OCI-LY7 (cell line): ENCODE measurements around the gene PLOD1. TPM values are rescaled to one million over a fixed set of nuclear protein-coding genes. Genes with fewer than 3 reads are reported as not detected.

Source experiments
- BruUV-seq: library from RNA; stranded (reverse); fragments of 400-500 nt; replicated peaks from 2 replicates; lab custom pipeline; 2021; lab: Mats Ljungman, UMichigan
- CTCF ChIA-PET: fragments of 300-600 bp; sonication (Branson Sonifier 250); formaldehyde crosslinking; loops from one replicate; lab custom pipeline; 2022; ENCODE audit warnings: antibody characterized with exemption; ENCODE audit not compliant: unreplicated experiment; lab: Charles Lee
- POLR2A ChIA-PET: fragments of 300-600 bp; sonication (Branson Sonifier 250); formaldehyde crosslinking; loops from one replicate; lab custom pipeline; 2022; ENCODE audit warnings: antibody characterized with exemption; lab: Charles Lee
- DNase-seq: peaks from one replicate; pipeline ENCODE4 v3.0.0-alpha.2; 2015; ENCODE audit warnings: low spot score
- H2AFZ ChIP-seq: fragments of 200-600 bp; sonication (generic), shearing (Covaris generic); 2 replicates; pipeline ENCODE4 v1.6.1; 2014; ENCODE audit warnings: mild to moderate bottlenecking, antibody characterized with exemption, low read length, moderate library complexity
- H3K27ac ChIP-seq: fragments of 200-600 bp; sonication (generic); 2 replicates; pipeline ENCODE4 v1.5.1; 2014; ENCODE audit warnings: mixed run types, low read depth, mild to moderate bottlenecking, moderate library complexity, low read length, inconsistent platforms; ENCODE audit not compliant: poor library complexity, severe bottlenecking
- H3K36me3 ChIP-seq: fragments of 200-600 bp; sonication (generic); 2 replicates; pipeline ENCODE4 v1.6.1; 2014; ENCODE audit warnings: mild to moderate bottlenecking, antibody characterized with exemption, low read length, moderate library complexity, mixed read lengths; ENCODE audit not compliant: insufficient read depth
- H3K4me1 ChIP-seq: fragments of 200-600 bp; sonication (generic); 2 replicates; pipeline ENCODE4 v1.5.1; 2014; ENCODE audit warnings: mild to moderate bottlenecking, low read length; ENCODE audit not compliant: insufficient read depth, poor library complexity, severe bottlenecking
- H3K4me2 ChIP-seq: fragments of 200-600 bp; sonication (generic); 2 replicates; pipeline ENCODE4 v1.6.1; 2014; ENCODE audit warnings: mild to moderate bottlenecking, low read length
- H3K4me3 ChIP-seq: fragments of 200-600 bp; sonication (generic); 2 replicates; pipeline ENCODE4 v1.5.1; 2014; ENCODE audit warnings: mild to moderate bottlenecking, low read depth, low read length; ENCODE audit not compliant: poor library complexity, severe bottlenecking
- H3K79me2 ChIP-seq: fragments of 200-600 bp; sonication (generic); 2 replicates; pipeline ENCODE4 v1.6.1; 2016; ENCODE audit warnings: low read depth, mild to moderate bottlenecking, low read length, moderate library complexity, mixed read lengths; ENCODE audit not compliant: insufficient read depth
- H3K9me2 ChIP-seq: fragments of 200-600 bp; sonication (generic); 2 replicates; pipeline ENCODE4 v1.6.1; 2016; ENCODE audit warnings: mild to moderate bottlenecking, low read length, mixed read lengths; ENCODE audit not compliant: insufficient read depth
- H3K9me3 ChIP-seq: fragments of 200-600 bp; sonication (generic); 2 replicates; pipeline ENCODE4 v1.6.1; 2014; ENCODE audit warnings: mild to moderate bottlenecking, mixed run types, low read length, mixed read lengths
- H4K20me1 ChIP-seq: fragments of 200-600 bp; sonication (generic); 2 replicates; pipeline ENCODE4 v1.6.1; 2014; ENCODE audit warnings: mild to moderate bottlenecking, antibody characterized with exemption, low read length, moderate library complexity, mixed read lengths; ENCODE audit not compliant: insufficient read depth
- EZH2phosphoT487 ChIP-seq: fragments of 200-600 bp; sonication (generic); IDR thresholded peaks from 2 replicates; pipeline ENCODE4 v1.6.1; 2018; ENCODE audit warnings: low read depth, borderline replicate concordance, mild to moderate bottlenecking, mixed run types, antibody characterized with exemption, low read length, moderate library complexity, mixed read lengths
- intact Hi-C: fragments of 100-400 bp; cut with micrococcal nuclease; formaldehyde crosslinking; loops from one replicate; pipeline ENCODE4 v1.10.0; 2022; ENCODE audit not compliant: unreplicated experiment
- total RNA-seq, 2 experiments: library from RNA; depleted of rRNA in 1 of 2; stranded (reverse); fragments of >200 nt in 1 of 2; shearing (Covaris generic) in 1 of 2; gene quantifications; 2 replicates each; pipeline ENCODE4 v1.2.3, GENCODE V29; 2014 to 2022
- TF ChIP-seq, protein P1 (sequence below): fragments of 200-600 bp; sonication (generic); conservative IDR thresholded peaks from 2 replicates; pipeline ENCODE4 v1.5.1; 2014; ENCODE audit warnings: mild to moderate bottlenecking, antibody characterized with exemption, low read length, moderate library complexity, mixed read lengths

PLOD1 gene
- total RNA-seq, 2 experiments from 2014 or later = 11.3 to 11.7 TPM

DNA sequence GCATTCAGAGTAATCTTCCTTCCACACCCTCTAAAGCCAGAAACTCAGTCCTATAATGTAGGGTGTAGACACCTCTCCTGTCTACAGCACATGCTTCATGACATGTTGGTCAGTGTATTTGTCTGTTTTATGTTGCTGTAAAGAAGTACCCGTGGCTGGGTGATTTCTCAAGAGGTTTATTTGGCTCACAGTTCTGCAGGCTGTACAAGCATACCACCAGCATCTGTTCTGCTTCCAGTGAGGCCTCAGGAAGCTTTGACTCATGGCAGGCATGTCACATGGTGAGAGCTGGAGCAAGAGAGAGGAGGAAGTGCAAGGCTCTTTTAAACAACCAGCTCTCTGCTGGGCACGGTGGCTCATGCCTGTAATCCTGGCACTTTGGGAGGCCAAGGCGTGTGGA, 12.1 kb downstream of the PLOD1 start:
- BruUV-seq = no TSS peak
- POLR2A ChIA-PET = interaction anchor here (0.7 to 1.3 kb wide), 2 partner anchors 70 to 74 kb away, joined by 5 to 6 read pairs; no protein-coding TSS in a partner anchor

DNA sequence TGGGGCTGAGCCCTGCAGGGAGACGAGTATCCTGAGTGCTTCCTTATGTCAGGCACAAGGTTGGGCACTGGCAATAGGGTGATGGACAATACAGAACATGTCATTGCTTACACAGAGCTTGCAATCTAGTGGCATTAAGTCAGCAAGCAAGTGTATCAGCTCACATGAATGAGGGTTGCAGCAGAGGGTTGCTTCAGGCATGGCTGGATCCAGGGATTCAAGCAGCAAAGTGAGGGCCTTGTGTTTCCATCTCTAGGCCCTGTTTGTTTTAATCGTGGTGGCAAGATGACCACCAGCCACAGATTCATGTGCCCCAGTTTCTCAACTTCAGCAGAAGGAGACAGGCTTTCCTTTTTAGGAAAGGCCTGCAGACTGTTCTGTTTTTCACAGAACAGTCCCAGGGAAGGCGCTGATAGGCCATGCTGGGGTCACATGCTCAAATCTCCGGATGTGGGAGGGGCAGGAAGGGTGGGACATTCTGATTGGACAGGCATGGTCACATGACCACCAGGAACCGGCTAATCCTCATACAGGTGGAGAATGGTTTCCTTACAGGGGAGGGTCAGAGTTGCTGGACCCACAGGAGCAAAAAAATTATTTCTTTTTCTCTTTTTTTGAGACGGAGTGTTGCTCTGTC, 14.4 kb downstream of the PLOD1 start:
- H3K9me2 ChIP-seq = no peaks in the 10 kb centered on the region
- H4K20me1 ChIP-seq = no peaks in the 10 kb centered on the region
- intact Hi-C loops = no loop called here
- H3K27ac ChIP-seq = no peak overlapping the region
- ChIA-PET POLR2A (interaction anchor here (0.6 to 1.1 kb wide), 3 partner anchors 70 to 879 kb away, joined by 4 to 5 read pairs (median 5); partner anchors contain the start of gene MIIP), CTCF (no interaction called here)
- H2AFZ ChIP-seq = no peak overlapping the region
- DNase-seq = peak; percentile 62
- no peaks in the 10 kb centered on the region for H3K79me2 ChIP-seq
- TF ChIP-seq EZH2phosphoT487 = no peak
- TF ChIP-seq, protein P1, sequence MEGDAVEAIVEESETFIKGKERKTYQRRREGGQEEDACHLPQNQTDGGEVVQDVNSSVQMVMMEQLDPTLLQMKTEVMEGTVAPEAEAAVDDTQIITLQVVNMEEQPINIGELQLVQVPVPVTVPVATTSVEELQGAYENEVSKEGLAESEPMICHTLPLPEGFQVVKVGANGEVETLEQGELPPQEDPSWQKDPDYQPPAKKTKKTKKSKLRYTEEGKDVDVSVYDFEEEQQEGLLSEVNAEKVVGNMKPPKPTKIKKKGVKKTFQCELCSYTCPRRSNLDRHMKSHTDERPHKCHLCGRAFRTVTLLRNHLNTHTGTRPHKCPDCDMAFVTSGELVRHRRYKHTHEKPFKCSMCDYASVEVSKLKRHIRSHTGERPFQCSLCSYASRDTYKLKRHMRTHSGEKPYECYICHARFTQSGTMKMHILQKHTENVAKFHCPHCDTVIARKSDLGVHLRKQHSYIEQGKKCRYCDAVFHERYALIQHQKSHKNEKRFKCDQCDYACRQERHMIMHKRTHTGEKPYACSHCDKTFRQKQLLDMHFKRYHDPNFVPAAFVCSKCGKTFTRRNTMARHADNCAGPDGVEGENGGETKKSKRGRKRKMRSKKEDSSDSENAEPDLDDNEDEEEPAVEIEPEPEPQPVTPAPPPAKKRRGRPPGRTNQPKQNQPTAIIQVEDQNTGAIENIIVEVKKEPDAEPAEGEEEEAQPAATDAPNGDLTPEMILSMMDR = no peak
- 0 out of 2 replicates have a peak, but pooled peaks cover 3% of the 10 kb centered on the region for H3K9me3 ChIP-seq
- no TSS peak for BruUV-seq
- peaks cover 7% of the 10 kb centered on the region for H3K4me1 ChIP-seq
- 0 out of 2 replicates have a peak, but pooled peaks cover 4% of the 10 kb centered on the region for H3K36me3 ChIP-seq
- H3K4me3 ChIP-seq = no peak overlapping the region
- no peak overlapping the region for H3K4me2 ChIP-seq

More for the DNA sequence above, 12.1 kb downstream of the PLOD1 start:
- H3K4me1 ChIP-seq = peaks cover 7% of the 10 kb centered on the region
- H3K9me3 ChIP-seq = 0 out of 2 replicates have a peak, but pooled peaks cover 3% of the 10 kb centered on the region
- H3K4me3 ChIP-seq = no peak overlapping the region
- no peaks in the 10 kb centered on the region for H4K20me1 ChIP-seq
- intact Hi-C loops = no loop called here
- no peak overlapping the region for H3K4me2 ChIP-seq
- H3K9me2 ChIP-seq = no peaks in the 10 kb centered on the region
- no peak overlapping the region for H3K27ac ChIP-seq
- TF ChIP-seq EZH2phosphoT487 = no peak
- TF ChIP-seq, protein P1 = no peak
- H3K79me2 ChIP-seq = no peaks in the 10 kb centered on the region
- DNase-seq = no peak
- H2AFZ ChIP-seq = no peak overlapping the region
- CTCF ChIA-PET = no interaction called here
- 0 out of 2 replicates have a peak, but pooled peaks cover 4% of the 10 kb centered on the region for H3K36me3 ChIP-seq

- H3K79me2 ChIP-seq = no peaks in the 10 kb centered on the region
- H3K4me2 ChIP-seq = no peak overlapping the region
- CTCF ChIA-PET = interaction anchor here (0.5 kb wide), 1 partner anchor 15 kb away, joined by 3 read pairs; no protein-coding TSS in a partner anchor
- BruUV-seq = no TSS peak
- no peak overlapping the region for H3K27ac ChIP-seq
- H2AFZ ChIP-seq = no peak overlapping the region
- 0 out of 2 replicates have a peak, but pooled peaks cover 4% of the 10 kb centered on the region for H3K36me3 ChIP-seq
- POLR2A ChIA-PET = no interaction called here
- intact Hi-C loops = no loop called here
- 0 out of 2 replicates have a peak, but pooled peaks cover 3% of the 10 kb centered on the region for H3K9me3 ChIP-seq
- no peak for DNase-seq
- H3K4me3 ChIP-seq = no peak overlapping the region
- no peaks in the 10 kb centered on the region for H4K20me1 ChIP-seq
- TF ChIP-seq, protein P1 = no peak
- TF ChIP-seq EZH2phosphoT487 = no peak
- peaks cover 7% of the 10 kb centered on the region for H3K4me1 ChIP-seq
- H3K9me2 ChIP-seq = no peaks in the 10 kb centered on the region
These were observed 17.4 kb downstream of the PLOD1 start for GRCh38 chr1:11951901-11952300.
